Common myeloid progenitor, CD34-positive (primary cell): ENCODE results near the gene MAGI2.

Experiments
- CTCF ChIA-PET: fragments of 350-600 bp; sonication (Branson Sonifier 250); formaldehyde crosslinking; loops from one replicate; lab custom pipeline; 2021; ENCODE audit warnings: antibody characterized with exemption; lab: Charles Lee
- POLR2A ChIA-PET: fragments of 350-600 bp; sonication (Branson Sonifier 250); formaldehyde crosslinking; loops from one replicate; lab custom pipeline; 2021; ENCODE audit warnings: antibody characterized with exemption; lab: Charles Lee
- DNase-seq, 3 donors: peaks; one replicate each; pipeline versions ENCODE4 v3.0.0 to v3.0.0-alpha.2; 2013
- H3K27ac ChIP-seq, 2 experiments: 1 replicate in 1 of 2; 2 replicates in 1 of 2; pipeline ENCODE4 v1.7.0; 2013; ENCODE audit warnings: inconsistent platforms in 2 of 2, low read length in 2 of 2, mild to moderate bottlenecking in 2 of 2, low read depth in 1 of 2, moderate library complexity in 1 of 2; ENCODE audit not compliant: severe bottlenecking in 2 of 2, insufficient read depth in 1 of 2, poor library complexity in 1 of 2
- H3K27me3 ChIP-seq, 5 experiments: replicated peaks in 2 of 5; 1 replicate in 3 of 5; 2 replicates in 2 of 5; pipeline versions ENCODE4 v1.6.1 to v1.7.0; 2013; ENCODE audit warnings: low read length in 4 of 5, mild to moderate bottlenecking in 2 of 5, moderate library complexity in 2 of 5, inconsistent platforms in 1 of 5; ENCODE audit not compliant: insufficient read depth in 5 of 5, control insufficient read depth in 4 of 5
- H3K36me3 ChIP-seq, 4 experiments: 1 replicate in 2 of 4; 2 replicates in 2 of 4; pipeline versions ENCODE4 v1.6.1 to v1.7.0; 2013; ENCODE audit warnings: low read length in 3 of 4, control low read depth in 1 of 4, mild to moderate bottlenecking in 1 of 4; ENCODE audit not compliant: control insufficient read depth in 4 of 4, insufficient read depth in 4 of 4
- H3K4me1 ChIP-seq, 4 experiments: 1 replicate in 3 of 4; 2 replicates in 1 of 4; pipeline versions ENCODE4 v1.6.1 to v1.7.1; 2013; ENCODE audit warnings: low read length in 3 of 4, mild to moderate bottlenecking in 3 of 4, control low read depth in 1 of 4, inconsistent platforms in 1 of 4, moderate library complexity in 1 of 4; ENCODE audit not compliant: control insufficient read depth in 4 of 4, insufficient read depth in 4 of 4; ENCODE audit errors: control extremely low read depth in 1 of 4
- H3K4me3 ChIP-seq, 7 experiments: 1 replicate in 4 of 7; 2 replicates in 3 of 7; pipeline versions ENCODE4 v1.5.1 to v1.7.0; 2013; ENCODE audit warnings: mild to moderate bottlenecking in 7 of 7, low read length in 6 of 7, moderate library complexity in 6 of 7, inconsistent platforms in 2 of 7, low read depth in 2 of 7, control low read depth in 1 of 7; ENCODE audit not compliant: insufficient read depth in 4 of 7, control insufficient read depth in 1 of 7; ENCODE audit errors: extremely low read depth in 1 of 7
- H3K9me3 ChIP-seq, 5 experiments: 1 replicate in 4 of 5; 2 replicates in 1 of 5; pipeline versions ENCODE4 v1.6.1 to v1.7.1; 2013; ENCODE audit warnings: low read length in 4 of 5, mild to moderate bottlenecking in 2 of 5, inconsistent platforms in 1 of 5, low read depth in 1 of 5, moderate library complexity in 1 of 5; ENCODE audit not compliant: control insufficient read depth in 4 of 5, insufficient read depth in 2 of 5; ENCODE audit errors: control extremely low read depth in 1 of 5
- WGBS: methylation state at CpG from one replicate; pipeline ENCODE4 v1.1.5; 2013; ENCODE audit not compliant: insufficient coverage; 5-methylcytosine and 5-hydroxymethylcytosine counted together

Gene MAGI2

GRCh38 chr7:78792006-78792405 lies 661.5 kb downstream of the MAGI2 start:
- no peak overlapping the region for H3K27ac ChIP-seq
- no peaks in the 10 kb centered on the region for H3K4me1 ChIP-seq
- DNase-seq = no peak
- ChIA-PET CTCF (interaction anchor here (0.7 kb wide), 1 partner anchor 23 kb away, joined by 3 read pairs; no protein-coding TSS in a partner anchor), POLR2A (no interaction called here)
- no peak overlapping the region for H3K4me3 ChIP-seq
- WGBS = no CpG with 5 or more reads among the region's 6 CpGs
- H3K9me3 ChIP-seq = peaks cover 0 to 9% (median 0%) of the 10 kb centered on the region in 5 experiments
- no peaks in the 10 kb centered on the region for H3K36me3 ChIP-seq
- no peaks in the 10 kb centered on the region for H3K27me3 ChIP-seq

- Histone ChIP-seq H3K4me3 (no peak overlapping the region), H3K4me1 (peaks cover 0 to 5% (median 2%) of the 10 kb centered on the region in 4 experiments), H3K36me3 (no peaks in the 10 kb centered on the region), H3K27me3 (no peaks in the 10 kb centered on the region), H3K27ac (no peak overlapping the region), H3K9me3 (no peaks in the 10 kb centered on the region)
- CTCF ChIA-PET = no interaction called here
- POLR2A ChIA-PET = no interaction called here
- WGBS = no CpG with 5 or more reads among the region's 2 CpGs
- no peak for DNase-seq
Observed at GRCh38 chr7:78788464-78788863, 665.0 kb downstream of the MAGI2 start.

GRCh38 chr7:78787854-78788253 lies 665.6 kb downstream of the MAGI2 start:
- no peak for DNase-seq
- WGBS = no CpG with 5 or more reads among the region's 1 CpG
- Histone ChIP-seq H3K36me3 (no peaks in the 10 kb centered on the region), H3K4me3 (no peak overlapping the region), H3K9me3 (no peaks in the 10 kb centered on the region), H3K4me1 (peaks cover 0 to 6% (median 2%) of the 10 kb centered on the region in 4 experiments), H3K27ac (no peak overlapping the region), H3K27me3 (no peaks in the 10 kb centered on the region)
- POLR2A ChIA-PET = no interaction called here
- CTCF ChIA-PET = no interaction called here

GRCh38 chr7:78786055-78786454 lies 667.4 kb downstream of the MAGI2 start:
- H3K4me3 ChIP-seq = no peak overlapping the region
- H3K27me3 ChIP-seq = no peaks in the 10 kb centered on the region
- H3K9me3 ChIP-seq = no peaks in the 10 kb centered on the region
- DNase-seq = no peak
- no peak overlapping the region for H3K27ac ChIP-seq
- H3K4me1 ChIP-seq = peaks cover 0 to 6% (median 2%) of the 10 kb centered on the region in 4 experiments
- ChIA-PET CTCF (interaction anchor here (1.0 kb wide), 1 partner anchor 9 kb away, joined by 3 read pairs; no protein-coding TSS in a partner anchor), POLR2A (no interaction called here)
- H3K36me3 ChIP-seq = no peaks in the 10 kb centered on the region
- 100% methylated on average over 1 of the region's 2 CpGs for WGBS

GRCh38 chr7:78783179-78783962 lies 670.1 kb downstream of the MAGI2 start:
- H3K27ac ChIP-seq = no peak overlapping the region
- H3K4me3 ChIP-seq = no peak overlapping the region
- 100% methylated on average over 2 of the region's 9 CpGs for WGBS
- no peaks in the 10 kb centered on the region for H3K9me3 ChIP-seq
- POLR2A ChIA-PET = no interaction called here
- H3K27me3 ChIP-seq = no peaks in the 10 kb centered on the region
- H3K36me3 ChIP-seq = no peaks in the 10 kb centered on the region
- CTCF ChIA-PET = interaction anchor here (1.1 kb wide), 1 partner anchor 1086 kb away, joined by 3 read pairs; no protein-coding TSS in a partner anchor
- peak in 1 of 3 donors; percentile 20 for DNase-seq
- H3K4me1 ChIP-seq = peaks cover 0 to 6% (median 2%) of the 10 kb centered on the region in 4 experiments

- CTCF ChIA-PET = no interaction called here
- no peak overlapping the region for H3K4me3 ChIP-seq
- 100% methylated on average over 1 of the region's 4 CpGs for WGBS
- no peak for DNase-seq
- H3K27ac ChIP-seq = no peak overlapping the region
- no peaks in the 10 kb centered on the region for H3K9me3 ChIP-seq
- H3K4me1 ChIP-seq = peaks cover 0 to 6% (median 2%) of the 10 kb centered on the region in 4 experiments
- no peaks in the 10 kb centered on the region for H3K27me3 ChIP-seq
- H3K36me3 ChIP-seq = no peaks in the 10 kb centered on the region
- POLR2A ChIA-PET = no interaction called here
Observed at GRCh38 chr7:78780560-78780959, 672.9 kb downstream of the MAGI2 start.

- no peak overlapping the region for H3K27ac ChIP-seq
- peaks cover 0 to 6% (median 2%) of the 10 kb centered on the region in 4 experiments for H3K4me1 ChIP-seq
- H3K27me3 ChIP-seq = no peaks in the 10 kb centered on the region
- CTCF ChIA-PET = no interaction called here
- no peaks in the 10 kb centered on the region for H3K9me3 ChIP-seq
- no peak overlapping the region for H3K4me3 ChIP-seq
- WGBS = no CpG with 5 or more reads among the region's 2 CpGs
- POLR2A ChIA-PET = no interaction called here
- no peak for DNase-seq
- H3K36me3 ChIP-seq = no peaks in the 10 kb centered on the region
Observed at GRCh38 chr7:78779788-78780187, 673.7 kb downstream of the MAGI2 start.
